Right cardiac atrium (tissue), 5 donors: ENCODE measurements around the gene NOTCH2NLA. TPM values are rescaled to one million over a fixed set of nuclear protein-coding genes. Genes with fewer than 3 reads are reported as not detected.
"Not testable (repeated sequence)": the region's sequence is repeated elsewhere in the genome, so short reads cannot be mapped to it uniquely, and the experiment has no call there.

ENCODE experiments used
- ATAC-seq, 2 donors: fragments of 200-7000 bp; cut with Tn5 transposase; one replicate each; pipeline versions ENCODE4 v1.8.0 to v1.9.1; 2020; ENCODE audit warnings: moderate library complexity in 2 of 2, mild to moderate bottlenecking in 1 of 2
- DNase-seq, 3 donors: peaks; one replicate each; pipeline ENCODE4 v3.0.0-alpha.2; 2020
- H3K27ac ChIP-seq: one replicate; pipeline ENCODE4 v1.5.1; 2013; ENCODE audit warnings: mild to moderate bottlenecking, low read length, control low read depth, moderate library complexity
- H3K27me3 ChIP-seq: one replicate; pipeline ENCODE4 v1.6.1; 2013; ENCODE audit not compliant: control insufficient read depth, insufficient read depth
- H3K4me1 ChIP-seq: one replicate; pipeline ENCODE4 v1.6.1; 2013; ENCODE audit warnings: low read length; ENCODE audit not compliant: control insufficient read depth, insufficient read depth
- H3K4me3 ChIP-seq: one replicate; pipeline ENCODE4 v1.5.1; 2013; ENCODE audit warnings: low read length, control low read depth
- H3K9me3 ChIP-seq: one replicate; pipeline ENCODE4 v1.6.1; 2013; ENCODE audit warnings: low read length; ENCODE audit not compliant: control insufficient read depth
- WGBS: extraction: QIAGEN DNeasy Blood & Tissue Kit; methylation state at CpG from one replicate; pipeline ENCODE4 v1.1.7; 2013; 5-methylcytosine and 5-hydroxymethylcytosine counted together
- intact Hi-C, 4 donors: fragments of 100-400 bp; cut with DNase I; formaldehyde crosslinking; loops; one replicate each; pipeline versions ENCODE4 v1.11.0 to v1.14.0; 2022 to 2023
- polyA plus RNA-seq: library from polyadenylated mRNA; stranded (reverse); fragments of 200-250 nt; gene quantifications from one replicate; pipeline ENCODE4 v1.2.3, GENCODE V29; 2013
- total RNA-seq, 4 donors: library from RNA; stranded (reverse); fragmentation: NEBNext Ultra II Directional; extraction: Animal tissue kit (Norgen Biotek cat#: 25700); gene quantifications; one replicate each; pipeline ENCODE4 v1.2.1, GENCODE V29; 2021
- donor health status: healthy with polysubstance abuse.
- donor health status: DM: no; HTN: yes; CAD: no.
- donor health status: DM: no; HTN: no; CAD: no.
- donor health status: DM: no; HTN: yes; CAD: no; lungs with severe emphysema.
- donor health status: DM: yes; HTN: yes; CAD: no.

The NOTCH2NLA gene
- total and polyA plus RNA-seq, 5 donors, result 11.6 to 19.8 (median 14.1) TPM

DNA sequence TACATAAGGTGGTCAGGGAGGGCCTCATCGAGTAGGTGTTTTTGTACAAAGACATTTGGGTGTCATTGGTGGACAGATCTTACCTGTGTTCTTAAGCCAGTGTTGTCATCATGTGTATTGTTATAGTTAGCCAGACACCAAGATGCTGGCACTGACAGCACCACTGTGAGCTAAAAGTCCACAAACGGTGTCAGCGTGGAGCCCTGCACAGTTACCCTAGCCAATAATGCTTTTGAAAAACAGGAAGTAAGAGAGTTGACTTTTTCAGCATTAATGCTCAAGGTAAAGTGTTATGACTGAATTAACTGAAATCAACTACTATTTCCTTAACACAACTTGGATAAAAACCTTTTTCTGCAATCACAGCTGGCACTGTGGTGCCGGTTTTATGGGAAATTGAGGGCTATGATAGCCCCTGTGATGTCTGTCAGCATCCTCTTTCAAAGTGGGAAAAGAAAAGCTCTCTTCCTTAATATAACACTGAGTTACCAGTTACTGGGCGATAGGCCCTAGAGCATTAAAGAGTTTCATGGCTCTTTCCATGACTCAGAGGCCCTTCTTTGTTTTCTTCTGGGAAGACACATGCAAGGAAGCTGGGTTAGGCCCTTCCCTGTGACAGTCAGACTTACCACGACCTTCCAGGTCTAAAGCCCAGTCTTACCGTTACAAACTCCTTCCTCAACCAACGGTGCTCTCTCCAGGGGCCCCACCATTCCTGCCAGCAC, 31.3 kb upstream of the NOTCH2NLA start:
- H3K4me3 ChIP-seq, H3K9me3 ChIP-seq, H3K27me3 ChIP-seq, ATAC-seq, H3K4me1 ChIP-seq, DNase-seq, intact Hi-C loops, H3K27ac ChIP-seq: not testable (repeated sequence)
- no CpG with 5 or more reads among the region's 8 CpGs for WGBS

- H3K9me3 ChIP-seq, H3K27ac ChIP-seq, DNase-seq, H3K27me3 ChIP-seq, H3K4me3 ChIP-seq, H3K4me1 ChIP-seq, ATAC-seq, intact Hi-C loops: not testable (repeated sequence)
- WGBS, result no CpG with 5 or more reads among the region's 1 CpG
Observed at GRCh38 chr1:146257992-146258552, 29.3 kb upstream of the NOTCH2NLA start.

- ATAC-seq, H3K27ac ChIP-seq, H3K27me3 ChIP-seq, H3K9me3 ChIP-seq, H3K4me3 ChIP-seq, intact Hi-C loops, DNase-seq, H3K4me1 ChIP-seq: not testable (repeated sequence)
- 74% methylated on average over 1 of the region's 4 CpGs for WGBS
Observed at GRCh38 chr1:146254569-146255197, 25.9 kb upstream of the NOTCH2NLA start.

DNA sequence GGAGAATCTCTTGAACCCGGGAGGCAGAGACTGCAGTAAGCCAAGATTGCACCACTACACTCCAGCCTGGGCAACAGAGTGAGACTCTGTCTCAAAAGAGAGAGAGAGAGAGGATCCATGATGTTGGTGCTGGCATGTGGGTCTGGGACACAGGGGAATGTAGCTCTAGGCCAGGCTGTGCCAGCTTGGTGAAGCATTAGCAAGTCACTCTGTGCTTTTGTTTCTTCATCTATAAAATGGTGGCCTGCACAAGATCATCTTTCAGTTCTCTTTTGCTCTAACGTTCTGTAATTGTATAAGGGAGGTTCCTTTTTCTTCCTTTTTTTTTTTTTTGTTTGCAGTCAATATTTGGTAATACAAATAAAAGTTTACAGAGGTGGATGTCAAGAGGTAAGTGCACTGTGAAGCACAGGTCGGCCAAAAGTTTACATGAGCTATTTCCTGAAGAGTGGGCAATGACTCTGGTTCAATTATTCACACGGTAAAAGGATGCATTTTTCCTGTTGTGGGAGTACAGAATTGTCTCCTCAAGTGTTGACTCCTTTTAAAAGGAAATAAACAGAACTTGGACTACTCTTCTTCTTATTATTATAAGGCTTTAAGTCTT, 24.5 kb upstream of the NOTCH2NLA start:
- H3K9me3 ChIP-seq, H3K27ac ChIP-seq, H3K4me3 ChIP-seq, DNase-seq, H3K27me3 ChIP-seq, ATAC-seq, H3K4me1 ChIP-seq, intact Hi-C loops: not testable (repeated sequence)
- no CpG with 5 or more reads among the region's 4 CpGs for WGBS

DNA sequence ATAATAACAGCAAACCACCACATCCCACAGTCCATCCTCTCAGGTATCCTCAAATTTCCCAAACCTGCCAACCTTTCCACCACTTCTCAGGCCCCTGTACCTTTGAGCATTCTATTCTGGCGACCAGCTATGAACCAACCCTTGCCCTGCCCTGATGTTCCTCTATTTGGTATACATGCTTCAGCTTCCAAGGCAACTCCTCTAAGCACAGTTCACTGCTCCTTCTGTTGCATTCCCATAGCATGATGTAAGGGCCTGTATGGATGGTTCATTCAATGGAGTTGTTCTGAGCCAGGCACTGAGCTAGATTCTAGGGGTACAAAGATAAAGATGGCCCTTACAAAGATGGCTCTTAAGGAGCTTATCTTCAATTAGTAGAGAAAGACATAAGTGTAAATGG, 22.7 kb upstream of the NOTCH2NLA start:
- H3K4me1 ChIP-seq, H3K27ac ChIP-seq, H3K9me3 ChIP-seq, DNase-seq, H3K4me3 ChIP-seq, H3K27me3 ChIP-seq, ATAC-seq, intact Hi-C loops: not testable (repeated sequence)
- no CpG with 5 or more reads among the region's 1 CpG for WGBS

DNA sequence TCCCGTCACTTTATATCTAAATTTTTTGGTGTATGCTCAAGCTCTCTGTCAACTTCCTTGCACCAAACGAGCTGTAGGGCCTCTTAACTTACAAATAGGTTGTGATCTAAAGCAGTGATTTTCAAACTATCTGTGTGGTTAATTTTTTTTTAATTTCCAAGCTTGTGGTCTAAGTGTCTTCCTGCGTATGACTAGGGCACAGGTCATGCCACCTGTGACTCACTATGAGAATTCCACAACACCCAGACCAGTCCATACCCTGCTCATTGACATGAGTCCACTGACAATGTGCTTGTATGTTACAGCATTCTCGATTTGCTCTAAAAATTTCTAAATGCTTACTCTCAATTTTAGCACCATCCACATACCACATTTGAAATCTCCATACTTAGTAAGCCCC, 19.8 kb upstream of the NOTCH2NLA start:
- ATAC-seq, H3K27ac ChIP-seq, H3K4me3 ChIP-seq, H3K4me1 ChIP-seq, intact Hi-C loops, H3K27me3 ChIP-seq, H3K9me3 ChIP-seq, DNase-seq: not testable (repeated sequence)
- no CpG with 5 or more reads among the region's 4 CpGs for WGBS

DNA sequence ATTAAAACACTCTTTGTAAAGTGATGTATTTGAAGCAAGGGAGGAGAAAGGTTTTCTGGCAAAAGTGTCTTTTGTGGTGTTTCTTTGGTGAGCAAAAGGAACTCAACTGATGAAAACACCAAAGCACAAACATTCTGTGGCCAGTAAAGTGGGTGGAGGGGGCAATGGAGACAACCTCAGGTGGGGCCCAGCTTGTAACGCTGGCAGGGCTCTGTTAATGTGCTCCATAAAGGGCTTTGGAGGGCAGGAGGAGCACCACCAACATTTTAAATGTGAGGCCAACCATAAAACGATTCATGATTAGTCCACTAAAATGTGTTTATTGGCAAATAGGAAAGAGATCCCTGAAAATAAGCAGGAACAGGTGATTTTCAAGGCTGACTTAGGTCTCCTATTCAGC, 7.8 kb upstream of the NOTCH2NLA start:
- H3K27ac ChIP-seq, H3K27me3 ChIP-seq, H3K9me3 ChIP-seq, intact Hi-C loops, H3K4me1 ChIP-seq, DNase-seq, H3K4me3 ChIP-seq, ATAC-seq: not testable (repeated sequence)
- no CpG with 5 or more reads among the region's 2 CpGs for whole genome bisulfite sequencing

DNA sequence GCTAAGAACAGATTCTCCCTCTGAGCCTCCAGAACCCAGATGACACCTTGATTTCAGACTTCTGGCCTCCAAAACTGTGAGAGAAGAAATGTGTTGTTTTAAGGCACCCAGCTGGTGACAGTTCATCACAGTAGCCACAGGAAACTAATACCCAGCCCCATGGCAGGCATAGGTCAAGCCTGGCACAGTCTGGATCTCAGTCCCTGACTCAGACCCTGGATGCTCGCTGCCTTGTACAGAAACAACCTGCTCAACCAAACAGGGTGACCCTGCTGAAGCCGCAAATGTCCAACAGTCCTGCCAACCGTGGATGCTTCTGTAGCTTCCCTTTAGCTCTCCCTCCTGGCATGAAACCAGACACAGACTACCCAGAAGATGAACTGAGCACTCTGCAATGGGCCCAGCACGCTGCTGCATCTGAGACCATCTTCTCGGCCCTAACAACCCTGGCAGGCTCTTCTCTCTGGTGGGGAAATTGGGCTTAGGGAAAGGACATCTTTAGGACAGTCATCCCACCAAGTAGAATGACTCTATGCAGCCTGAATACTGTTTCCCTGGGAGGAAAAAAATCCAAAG, 7.3 kb upstream of the NOTCH2NLA start:
- ATAC-seq, DNase-seq, intact Hi-C loops, H3K4me1 ChIP-seq, H3K27ac ChIP-seq, H3K9me3 ChIP-seq, H3K4me3 ChIP-seq, H3K27me3 ChIP-seq: not testable (repeated sequence)
- WGBS, result no CpG with 5 or more reads among the region's 5 CpGs

- peak; percentile 13 to 54 (median 47) for DNase-seq
- H3K27me3 ChIP-seq, intact Hi-C loops, H3K9me3 ChIP-seq, H3K4me1 ChIP-seq: not testable (repeated sequence)
- peak overlapping the region; percentile 50 for H3K4me3 ChIP-seq
- 0% methylated on average over 16 of the region's 53 CpGs for WGBS
- peak in 1 of 2 donors; percentile 57 for ATAC-seq
- H3K27ac ChIP-seq, result peak overlapping the region; percentile 52
Observed at GRCh38 chr1:146228144-146228682, 608 bp downstream of the NOTCH2NLA start.

DNA sequence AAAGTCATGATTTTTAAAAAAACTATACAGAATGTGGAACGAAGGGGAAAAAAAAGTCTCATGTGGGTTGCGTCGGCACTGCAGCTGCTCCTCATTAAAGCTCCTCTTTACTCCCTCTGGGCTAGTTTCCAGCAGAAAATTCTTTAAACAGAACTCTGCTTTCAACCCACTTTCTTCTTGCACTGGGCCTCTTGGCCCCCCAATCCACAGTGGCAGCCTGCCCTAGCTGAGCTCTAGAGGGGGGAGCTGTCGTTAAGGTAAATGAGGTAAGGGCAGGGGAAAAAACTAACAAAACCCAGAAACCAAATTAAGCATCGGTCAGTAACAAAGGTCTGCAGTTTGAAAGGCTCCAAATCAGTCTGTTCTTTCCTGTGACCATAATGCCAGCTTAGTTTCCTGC, 54.3 kb downstream of the NOTCH2NLA start:
- intact Hi-C loops, H3K4me1 ChIP-seq, H3K9me3 ChIP-seq, ATAC-seq, H3K27me3 ChIP-seq, H3K4me3 ChIP-seq, H3K27ac ChIP-seq: not testable (repeated sequence)
- 0% methylated on average over 1 of the region's 5 CpGs for WGBS
- DNase-seq, result peak; percentile 17 to 82 (median 62)
